Osteoblast (primary cell): ENCODE data around the gene TEC. TPM values are rescaled to one million over a fixed set of nuclear protein-coding genes. Genes with fewer than 3 reads are reported as not detected.

Experiments used
- DNase-seq: peaks from one replicate; pipeline ENCODE4 v3.0.0; 2011; ENCODE audit warnings: low spot score, mixed read lengths; ENCODE audit not compliant: insufficient read length; ENCODE audit errors: missing footprints
- H2AFZ ChIP-seq: 2 replicates; pipeline ENCODE4 v1.6.0; 2011; ENCODE audit warnings: mild to moderate bottlenecking, low read length
- H3K27ac ChIP-seq: 2 replicates; pipeline ENCODE4 v1.5.1; 2011; ENCODE audit warnings: mild to moderate bottlenecking, low read depth, low read length, moderate library complexity
- H3K27me3 ChIP-seq: 2 replicates; pipeline ENCODE4 v1.6.0; 2012; ENCODE audit warnings: mild to moderate bottlenecking, control low read depth, inconsistent platforms, low read length, moderate library complexity; ENCODE audit not compliant: insufficient read depth
- H3K36me3 ChIP-seq: 2 replicates; pipeline ENCODE4 v1.5.1; 2011; ENCODE audit warnings: mild to moderate bottlenecking, low read length, control low read depth, moderate library complexity; ENCODE audit not compliant: insufficient read depth
- H3K4me1 ChIP-seq: 2 replicates; pipeline ENCODE4 v1.5.1; 2011; ENCODE audit warnings: mild to moderate bottlenecking, low read length, control low read depth, moderate library complexity; ENCODE audit not compliant: insufficient read depth
- H3K4me2 ChIP-seq: 2 replicates; pipeline ENCODE4 v1.6.0; 2011; ENCODE audit warnings: mild to moderate bottlenecking, low read length; ENCODE audit not compliant: insufficient read depth
- H3K4me3 ChIP-seq: fragments of 200-600 bp; sonication (generic); 3 replicates; pipeline ENCODE4 v1.5.1; 2012; ENCODE audit warnings: mild to moderate bottlenecking, low read length, inconsistent platforms; ENCODE audit not compliant: insufficient read depth
- H3K79me2 ChIP-seq: 2 replicates; pipeline ENCODE4 v1.6.0; 2012; ENCODE audit warnings: mild to moderate bottlenecking, low read length, control low read depth, inconsistent platforms; ENCODE audit not compliant: insufficient read depth
- H3K9me3 ChIP-seq: 2 replicates; pipeline ENCODE4 v1.5.1; 2011; ENCODE audit warnings: low read depth, low read length, control low read depth
- H4K20me1 ChIP-seq: 2 replicates; pipeline ENCODE4 v1.6.0; 2012; ENCODE audit warnings: mild to moderate bottlenecking, low read length, control low read depth; ENCODE audit not compliant: insufficient read depth
- total RNA-seq: library from RNA; depleted of rRNA; stranded (reverse); fragments of >200 nt; gene quantifications from 2 replicates; pipeline ENCODE4 v1.2.3, GENCODE V29; 2012
- TF ChIP-seq, protein P1 (sequence below): IDR thresholded peaks from 2 replicates; pipeline ENCODE4 v1.5.1; 2011; ENCODE audit warnings: mild to moderate bottlenecking, low read depth, low read length, moderate library complexity; ENCODE audit errors: extremely low read depth

The TEC gene
- total RNA-seq, 1 donor = 1.8 TPM

GRCh38 chr4:48157271-48157670, 112.4 kb downstream of the TEC start:
- H3K4me3 ChIP-seq = no peak overlapping the region
- no peak overlapping the region for H3K4me2 ChIP-seq
- H4K20me1 ChIP-seq = no peaks in the 10 kb centered on the region
- no peaks in the 10 kb centered on the region for H3K27me3 ChIP-seq
- TF ChIP-seq, protein P1, sequence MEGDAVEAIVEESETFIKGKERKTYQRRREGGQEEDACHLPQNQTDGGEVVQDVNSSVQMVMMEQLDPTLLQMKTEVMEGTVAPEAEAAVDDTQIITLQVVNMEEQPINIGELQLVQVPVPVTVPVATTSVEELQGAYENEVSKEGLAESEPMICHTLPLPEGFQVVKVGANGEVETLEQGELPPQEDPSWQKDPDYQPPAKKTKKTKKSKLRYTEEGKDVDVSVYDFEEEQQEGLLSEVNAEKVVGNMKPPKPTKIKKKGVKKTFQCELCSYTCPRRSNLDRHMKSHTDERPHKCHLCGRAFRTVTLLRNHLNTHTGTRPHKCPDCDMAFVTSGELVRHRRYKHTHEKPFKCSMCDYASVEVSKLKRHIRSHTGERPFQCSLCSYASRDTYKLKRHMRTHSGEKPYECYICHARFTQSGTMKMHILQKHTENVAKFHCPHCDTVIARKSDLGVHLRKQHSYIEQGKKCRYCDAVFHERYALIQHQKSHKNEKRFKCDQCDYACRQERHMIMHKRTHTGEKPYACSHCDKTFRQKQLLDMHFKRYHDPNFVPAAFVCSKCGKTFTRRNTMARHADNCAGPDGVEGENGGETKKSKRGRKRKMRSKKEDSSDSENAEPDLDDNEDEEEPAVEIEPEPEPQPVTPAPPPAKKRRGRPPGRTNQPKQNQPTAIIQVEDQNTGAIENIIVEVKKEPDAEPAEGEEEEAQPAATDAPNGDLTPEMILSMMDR = no peak
- no peak overlapping the region for H2AFZ ChIP-seq
- H3K4me1 ChIP-seq = peaks cover 7% of the 10 kb centered on the region
- H3K36me3 ChIP-seq = no peaks in the 10 kb centered on the region
- no peaks in the 10 kb centered on the region for H3K79me2 ChIP-seq
- no peaks in the 10 kb centered on the region for H3K9me3 ChIP-seq
- DNase-seq = no peak
- H3K27ac ChIP-seq = no peak overlapping the region

DNA sequence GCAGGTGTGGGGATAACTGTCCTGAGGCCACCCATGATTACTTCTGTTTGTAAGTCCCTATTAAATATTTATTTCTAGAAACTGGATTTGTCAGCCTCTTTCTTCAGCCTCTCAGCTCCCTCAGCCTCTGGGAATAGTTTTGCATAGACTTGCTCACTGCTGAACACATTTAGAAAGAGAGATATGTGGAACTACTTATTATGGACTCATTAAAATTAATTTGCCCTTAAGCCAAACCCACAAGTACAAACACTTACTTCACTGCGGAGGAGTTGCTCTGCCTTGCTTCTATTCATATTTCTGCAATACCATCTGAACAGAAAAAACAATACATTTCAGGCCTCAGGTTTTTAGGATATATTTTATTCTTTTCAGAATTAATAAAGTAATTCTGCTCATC, 113.2 kb downstream of the TEC start:
- Histone ChIP-seq H3K4me1 (no peaks in the 10 kb centered on the region), H3K9me3 (no peaks in the 10 kb centered on the region), H2AFZ (no peak overlapping the region), H3K27ac (no peak overlapping the region), H3K79me2 (no peaks in the 10 kb centered on the region), H4K20me1 (no peaks in the 10 kb centered on the region), H3K4me3 (no peak overlapping the region), H3K36me3 (no peaks in the 10 kb centered on the region), H3K27me3 (no peaks in the 10 kb centered on the region), H3K4me2 (no peak overlapping the region)
- DNase-seq = no peak
- TF ChIP-seq, protein P1 = no peak

DNA sequence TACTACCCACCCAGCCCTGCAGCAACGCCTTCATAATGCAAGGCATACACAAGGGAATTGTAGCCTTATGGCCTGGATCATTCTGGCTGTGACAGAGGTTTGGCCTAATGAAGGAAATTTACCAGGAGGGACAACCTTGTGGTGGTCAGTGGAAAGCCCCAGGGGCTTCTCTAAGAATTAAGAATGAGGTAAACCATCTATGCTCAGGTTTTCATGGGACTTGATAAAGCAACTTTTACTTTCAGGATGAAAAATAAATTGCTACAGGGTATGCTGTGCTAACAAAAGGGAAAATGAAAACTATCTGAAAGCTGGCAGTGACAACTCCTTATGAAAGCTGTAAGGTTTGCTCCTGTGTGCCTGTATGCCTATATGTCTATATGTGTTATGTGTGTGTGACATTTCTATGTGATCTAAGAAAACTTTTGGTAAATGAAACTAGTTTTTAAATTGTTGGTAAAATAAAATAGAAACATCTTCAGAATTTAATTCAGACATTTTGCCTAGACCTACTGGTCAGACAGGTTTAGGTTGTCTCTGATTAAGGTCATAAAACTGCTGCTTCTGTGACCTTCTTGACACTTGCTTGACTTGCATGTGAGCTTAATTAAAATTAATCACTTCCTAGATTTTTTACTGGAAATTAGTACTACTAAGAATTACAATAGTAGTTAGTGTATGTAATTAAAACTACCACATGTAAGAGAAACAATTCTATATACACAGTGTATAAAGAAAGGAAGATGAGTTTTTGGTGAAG, 115.7 kb downstream of the TEC start:
- H3K27ac ChIP-seq = no peak overlapping the region
- H3K27me3 ChIP-seq = no peaks in the 10 kb centered on the region
- H3K79me2 ChIP-seq = no peaks in the 10 kb centered on the region
- no peaks in the 10 kb centered on the region for H4K20me1 ChIP-seq
- no peak overlapping the region for H3K4me2 ChIP-seq
- TF ChIP-seq, protein P1 = no peak
- no peak overlapping the region for H3K4me3 ChIP-seq
- no peak overlapping the region for H2AFZ ChIP-seq
- no peaks in the 10 kb centered on the region for H3K36me3 ChIP-seq
- H3K4me1 ChIP-seq = no peaks in the 10 kb centered on the region
- H3K9me3 ChIP-seq = no peaks in the 10 kb centered on the region
- no peak for DNase-seq

GRCh38 chr4:48152259-48152658, 117.4 kb downstream of the TEC start:
- no peaks in the 10 kb centered on the region for H3K27me3 ChIP-seq
- DNase-seq = no peak
- H3K79me2 ChIP-seq = no peaks in the 10 kb centered on the region
- H3K4me1 ChIP-seq = no peaks in the 10 kb centered on the region
- H4K20me1 ChIP-seq = no peaks in the 10 kb centered on the region
- no peak overlapping the region for H3K4me3 ChIP-seq
- no peaks in the 10 kb centered on the region for H3K36me3 ChIP-seq
- H3K27ac ChIP-seq = no peak overlapping the region
- no peak overlapping the region for H2AFZ ChIP-seq
- no peak overlapping the region for H3K4me2 ChIP-seq
- H3K9me3 ChIP-seq = no peaks in the 10 kb centered on the region
- TF ChIP-seq, protein P1 = no peak
